Keratinocyte (primary cell): Measurements from ENCODE around the gene CHAF1A. TPM values are rescaled to one million over a fixed set of nuclear protein-coding genes. Genes with fewer than 3 reads are reported as not detected.

ENCODE experiments used
- DNase-seq: peaks from one replicate; pipeline ENCODE4 v3.0.0-alpha.2; 2011; ENCODE audit warnings: low read depth, missing footprints, low spot score
- FAIRE-seq: peaks from 2 replicates; lab custom pipeline; 2011; peaks lifted over from hg19 to GRCh38; lab: Jason Lieb, UNC
- H2AFZ ChIP-seq: 2 replicates; pipeline ENCODE4 v1.6.0; 2012; ENCODE audit warnings: low read length, control low read depth, inconsistent platforms; ENCODE audit not compliant: control insufficient read depth
- H3K27ac ChIP-seq: 2 replicates; pipeline ENCODE4 v1.5.1; 2011; ENCODE audit warnings: low read length; ENCODE audit not compliant: control insufficient read depth, insufficient read depth
- H3K27me3 ChIP-seq: 3 replicates; pipeline ENCODE4 v1.6.0; 2011; ENCODE audit warnings: low read length; ENCODE audit not compliant: control insufficient read depth, insufficient read depth; ENCODE audit errors: extremely low read depth
- H3K36me3 ChIP-seq, 2 experiments: 2 replicates in 1 of 2; 3 replicates in 1 of 2; pipeline ENCODE4 v1.5.1; 2011; ENCODE audit warnings: low read length in 2 of 2, mild to moderate bottlenecking in 1 of 2; ENCODE audit not compliant: control insufficient read depth in 2 of 2, insufficient read depth in 2 of 2; ENCODE audit errors: extremely low read depth in 1 of 2
- H3K4me1 ChIP-seq: 3 replicates; pipeline ENCODE4 v1.5.1; 2011; ENCODE audit warnings: low read length; ENCODE audit not compliant: control insufficient read depth, insufficient read depth; ENCODE audit errors: extremely low read depth
- H3K4me2 ChIP-seq: 3 replicates; pipeline ENCODE4 v1.6.0; 2011; ENCODE audit warnings: low read depth, low read length; ENCODE audit not compliant: control insufficient read depth, insufficient read depth; ENCODE audit errors: extremely low read depth
- H3K4me3 ChIP-seq, 3 experiments: fragments of 200-600 bp in 1 of 3; sonication (generic) in 1 of 3; 2 replicates in 2 of 3; 3 replicates in 1 of 3; pipeline ENCODE4 v1.5.1; 2011 to 2016; ENCODE audit warnings: low read length in 3 of 3, mild to moderate bottlenecking in 3 of 3, control low read depth in 2 of 3, inconsistent platforms in 1 of 3, low read depth in 1 of 3, mixed read lengths in 1 of 3, mixed run types in 1 of 3, moderate library complexity in 1 of 3; ENCODE audit not compliant: control insufficient read depth in 2 of 3, insufficient read depth in 2 of 3; ENCODE audit errors: extremely low read depth in 1 of 3
- H3K79me2 ChIP-seq: 2 replicates; pipeline ENCODE4 v1.6.0; 2012; ENCODE audit warnings: low read length; ENCODE audit not compliant: control insufficient read depth, insufficient read depth
- H3K9ac ChIP-seq: 3 replicates; pipeline ENCODE4 v1.6.0; 2011; ENCODE audit warnings: low read length; ENCODE audit not compliant: control insufficient read depth, insufficient read depth; ENCODE audit errors: extremely low read depth
- H3K9me1 ChIP-seq: 3 replicates; pipeline ENCODE4 v1.6.0; 2011; ENCODE audit warnings: low read length; ENCODE audit not compliant: control insufficient read depth, insufficient read depth; ENCODE audit errors: extremely low read depth
- H3K9me3 ChIP-seq: 2 replicates; pipeline ENCODE4 v1.5.1; 2012; ENCODE audit warnings: low read depth, low read length; ENCODE audit not compliant: control insufficient read depth
- H4K20me1 ChIP-seq: 3 replicates; pipeline ENCODE4 v1.6.0; 2011; ENCODE audit warnings: low read length; ENCODE audit not compliant: control insufficient read depth, insufficient read depth; ENCODE audit errors: extremely low read depth
- CTCF ChIP-seq, 3 experiments: IDR thresholded peaks in 1 of 3; conservative IDR thresholded peaks in 1 of 3; optimal IDR thresholded peaks in 1 of 3; 2 replicates in 2 of 3; 3 replicates in 1 of 3; pipeline versions ENCODE3 to v1.5.1; 2011; ENCODE audit warnings: low read length in 3 of 3, mild to moderate bottlenecking in 3 of 3, moderate library complexity in 2 of 3, control low read depth in 1 of 3, inconsistent platforms in 1 of 3; ENCODE audit not compliant: insufficient read depth in 2 of 3; ENCODE audit errors: extremely low read depth in 1 of 3
- EZH2 ChIP-seq: IDR thresholded peaks from one replicate; pipeline ENCODE4 v1.6.1; 2012; ENCODE audit warnings: inconsistent platforms, mild to moderate bottlenecking, low read length, moderate library complexity
- dilution Hi-C: fragments of 300-500 bp; cut with MboI; formaldehyde crosslinking; loops from one replicate; pipeline ENCODE4 v1.7.0; 2020; ENCODE audit warnings: low sequenced_read_pairs; ENCODE audit not compliant: extremely low pct_ligation_motif_present
- polyA plus RNA-seq, 5 experiments: library from polyadenylated mRNA; depleted of rRNA in 3 of 5; stranded (reverse) in 3 of 5; stranded (forward) in 1 of 5; unstranded in 1 of 5; fragments of >200 nt; gene quantifications; 1 replicate in 1 of 5; 2 replicates in 3 of 5; 3 replicates in 1 of 5; pipeline versions ENCODE4 v1.2.1 to v1.2.3, GENCODE V29; 2011 to 2012; ENCODE audit warnings: missing spikeins in 2 of 5, low read depth in 1 of 5, low replicate concordance in 1 of 5

Gene CHAF1A
- polyA plus RNA-seq, 1 donor (not counting 4 experiments of a cell fraction or from before 2014, with no cell fraction given): 10.6 TPM

- Histone ChIP-seq H3K27ac (no peak overlapping the region), H3K36me3 (peaks cover 8 to 30% of the 10 kb centered on the region in 2 experiments), H3K79me2 (peaks cover 97% of the 10 kb centered on the region), H3K4me3 (no peak overlapping the region), H3K9me1 (no peaks in the 10 kb centered on the region), H3K27me3 (no peaks in the 10 kb centered on the region), H3K9ac (no peak overlapping the region), H4K20me1 (peaks cover 8% of the 10 kb centered on the region), H2AFZ (no peak overlapping the region), H3K4me2 (no peak overlapping the region), H3K4me1 (peaks cover 36% of the 10 kb centered on the region), H3K9me3 (no peaks in the 10 kb centered on the region)
- dilution Hi-C loops: no loop called here
- TF ChIP-seq EZH2: no peak
- DNase-seq: no peak
- no peak for FAIRE-seq
These were observed 8.4 kb upstream of the CHAF1A start for GRCh38 chr19:4393947-4394590.

GRCh38 chr19:4396949-4397783 is 5.3 kb upstream of the CHAF1A start:
- Histone ChIP-seq H4K20me1 (no peaks in the 10 kb centered on the region), H3K9me3 (no peaks in the 10 kb centered on the region), H3K9me1 (no peaks in the 10 kb centered on the region), H3K4me2 (no peak overlapping the region), H3K36me3 (peaks cover 6 to 30% of the 10 kb centered on the region in 2 experiments), H3K27ac (no peak overlapping the region), H3K9ac (no peak overlapping the region), H3K4me3 (no peak overlapping the region), H3K79me2 (peaks cover 78% of the 10 kb centered on the region), H3K27me3 (no peaks in the 10 kb centered on the region), H2AFZ (no peak overlapping the region), H3K4me1 (peaks cover 13% of the 10 kb centered on the region)
- no peak for DNase-seq
- no peak for TF ChIP-seq EZH2
- no peak for TF ChIP-seq CTCF (optimal IDR thresholded peaks at IDR 0.05 in 1 of 3, IDR thresholded peaks at IDR 0.05 in 1 of 3, conservative IDR thresholded peaks at IDR 0.05 in 1 of 3; ENCODE audit: extremely low read depth in 1 of 3, insufficient read depth in 2 of 3, low read length in 3 of 3)
- dilution Hi-C loops: no loop called here
- no peak for FAIRE-seq
